HEK293T (cell line): Measurements from ENCODE around the gene FAXDC2.

Source experiments
- CTCF ChIA-PET: fragments of 350-600 bp; formaldehyde crosslinking; extraction: SDS; loops from one replicate; lab custom pipeline; 2021; ENCODE audit warnings: antibody characterized with exemption, inconsistent platforms; lab: Yijun Ruan, JAX
- POLR2A ChIA-PET: fragments of 350-600 bp; formaldehyde crosslinking; extraction: SDS; loops from one replicate; lab custom pipeline; 2020; ENCODE audit warnings: antibody characterized with exemption, inconsistent platforms; lab: Yijun Ruan, JAX
- DNase-seq: peaks from one replicate; pipeline ENCODE4 v3.0.0; 2012; ENCODE audit warnings: mixed read lengths; ENCODE audit errors: extremely low spot score
- ARNT ChIP-seq: fragments of 450-650 bp; IDR thresholded peaks from 2 replicates; pipeline ENCODE4 v1.6.1; 2017; ENCODE audit warnings: mild to moderate bottlenecking
- BHLHE40 ChIP-seq: fragments of 450-650 bp; IDR thresholded peaks from 2 replicates; pipeline ENCODE4 v1.6.1; 2016; ENCODE audit warnings: mild to moderate bottlenecking, moderate library complexity, borderline replicate concordance
- CTBP1 ChIP-seq: fragments of 450-650 bp; IDR thresholded peaks from 2 replicates; pipeline ENCODE4 v1.6.1; 2016; ENCODE audit warnings: borderline replicate concordance
- ELF4 ChIP-seq: fragments of 450-650 bp; IDR thresholded peaks from 2 replicates; pipeline ENCODE4 v1.6.1; 2017; ENCODE audit warnings: antibody characterized with exemption
- FOXA1 ChIP-seq: fragments of 450-650 bp; IDR thresholded peaks from 2 replicates; pipeline ENCODE4 v1.6.1; 2016; ENCODE audit warnings: mild to moderate bottlenecking
- FOXK2 ChIP-seq: fragments of 450-650 bp; IDR thresholded peaks from 2 replicates; pipeline ENCODE4 v1.6.1; 2016; ENCODE audit warnings: mild to moderate bottlenecking
- FOXM1 ChIP-seq: fragments of 450-650 bp; IDR thresholded peaks from 2 replicates; pipeline ENCODE4 v1.6.1; 2017; ENCODE audit warnings: mild to moderate bottlenecking, borderline replicate concordance
- HDGF ChIP-seq: fragments of 450-650 bp; IDR thresholded peaks from 2 replicates; pipeline ENCODE4 v1.6.1; 2017; ENCODE audit warnings: antibody characterized with exemption, borderline replicate concordance
- L3MBTL2 ChIP-seq: fragments of 450-650 bp; conservative IDR thresholded peaks from 2 replicates; pipeline ENCODE4 v1.6.1; 2016; ENCODE audit warnings: mild to moderate bottlenecking
- LEF1 ChIP-seq: fragments of 450-650 bp; IDR thresholded peaks from 2 replicates; pipeline ENCODE4 v1.6.1; 2017; ENCODE audit warnings: mild to moderate bottlenecking, borderline replicate concordance
- NFRKB ChIP-seq: fragments of 450-650 bp; IDR thresholded peaks from 2 replicates; pipeline ENCODE4 v1.6.1; 2016; ENCODE audit warnings: mild to moderate bottlenecking, moderate library complexity
- SP1 ChIP-seq: fragments of 450-650 bp; IDR thresholded peaks from 2 replicates; pipeline ENCODE4 v1.6.1; 2017
- SUZ12 ChIP-seq: fragments of 450-650 bp; IDR thresholded peaks from 2 replicates; pipeline ENCODE4 v1.6.1; 2016; ENCODE audit warnings: mild to moderate bottlenecking
- TARDBP ChIP-seq: fragments of 450-650 bp; IDR thresholded peaks from 2 replicates; pipeline ENCODE4 v1.6.1; 2016
- ZNF384 ChIP-seq: fragments of 450-650 bp; IDR thresholded peaks from 2 replicates; pipeline ENCODE4 v1.6.1; 2016
- TF ChIP-seq, protein P1 (sequence below): fragments of 450-650 bp; IDR thresholded peaks from 2 replicates; pipeline ENCODE4 v1.6.1; 2016

The FAXDC2 gene

DNA sequence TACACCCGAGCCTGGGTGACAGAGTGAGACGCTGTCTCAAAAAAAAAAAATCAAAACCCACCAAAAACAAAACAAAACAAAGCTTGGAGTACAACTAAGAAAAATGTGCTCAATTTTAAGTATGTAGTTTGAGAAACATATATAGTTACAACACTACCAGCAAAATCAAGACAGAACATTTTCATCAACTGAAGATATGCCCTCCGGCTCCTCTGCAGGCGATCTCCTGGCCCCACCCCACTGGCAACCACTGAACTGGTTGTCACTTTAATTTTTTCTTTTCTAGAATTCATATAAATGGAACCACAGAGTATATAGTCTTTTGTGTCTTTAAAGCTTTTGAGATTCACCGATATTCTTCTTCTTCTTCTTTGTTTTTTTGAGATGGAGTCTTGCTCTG lies 43.0 kb upstream of the FAXDC2 start:
- TF ChIP-seq SUZ12 (no peak), FOXA1 (no peak), NFRKB (no peak), HDGF (no peak), BHLHE40 (no peak), ARNT (no peak), CTBP1 (no peak), TARDBP (no peak), SP1 (no peak), L3MBTL2 (no peak), FOXM1 (no peak), LEF1 (no peak), ELF4 (no peak), FOXK2 (no peak), ZNF384 (no peak)
- TF ChIP-seq, protein P1, sequence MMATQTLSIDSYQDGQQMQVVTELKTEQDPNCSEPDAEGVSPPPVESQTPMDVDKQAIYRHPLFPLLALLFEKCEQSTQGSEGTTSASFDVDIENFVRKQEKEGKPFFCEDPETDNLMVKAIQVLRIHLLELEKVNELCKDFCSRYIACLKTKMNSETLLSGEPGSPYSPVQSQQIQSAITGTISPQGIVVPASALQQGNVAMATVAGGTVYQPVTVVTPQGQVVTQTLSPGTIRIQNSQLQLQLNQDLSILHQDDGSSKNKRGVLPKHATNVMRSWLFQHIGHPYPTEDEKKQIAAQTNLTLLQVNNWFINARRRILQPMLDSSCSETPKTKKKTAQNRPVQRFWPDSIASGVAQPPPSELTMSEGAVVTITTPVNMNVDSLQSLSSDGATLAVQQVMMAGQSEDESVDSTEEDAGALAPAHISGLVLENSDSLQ, result no peak
- POLR2A ChIA-PET, result no interaction called here
- CTCF ChIA-PET, result interaction anchor here (0.7 kb wide), 1 partner anchor 38 kb away, joined by 4 read pairs; no protein-coding TSS in a partner anchor
- DNase-seq, result no peak

DNA sequence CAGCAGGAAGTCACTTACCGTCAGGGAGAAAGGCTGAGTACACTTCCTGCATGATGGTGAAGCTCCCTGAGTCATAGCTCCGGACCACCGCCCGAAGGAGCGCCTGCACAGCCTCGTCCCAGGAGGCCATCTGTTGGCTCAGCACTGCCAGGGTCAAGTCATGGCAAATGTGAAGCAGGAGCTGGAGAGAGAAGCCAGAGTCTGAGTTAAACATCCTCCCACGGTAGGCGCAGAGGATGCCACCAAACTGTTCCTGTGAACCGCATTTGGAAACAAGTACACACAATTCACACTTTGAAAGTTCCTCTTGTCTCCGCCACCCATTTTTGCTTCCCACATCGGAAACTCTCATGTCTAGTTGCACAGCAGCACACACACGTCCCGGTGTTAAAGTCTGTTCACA lies 42.0 kb upstream of the FAXDC2 start:
- ChIA-PET POLR2A (no interaction called here), CTCF (interaction anchor here (0.7 kb wide), 1 partner anchor 37 kb away, joined by 4 read pairs; no protein-coding TSS in a partner anchor)
- no peak for TF ChIP-seq BHLHE40
- no peak for TF ChIP-seq FOXA1
- no peak for TF ChIP-seq NFRKB
- no peak for TF ChIP-seq L3MBTL2
- no peak for TF ChIP-seq FOXM1
- no peak for TF ChIP-seq ZNF384
- no peak for TF ChIP-seq SP1
- no peak for TF ChIP-seq TARDBP
- no peak for TF ChIP-seq SUZ12
- TF ChIP-seq, protein P1, result no peak
- no peak for TF ChIP-seq CTBP1
- no peak for DNase-seq

DNA sequence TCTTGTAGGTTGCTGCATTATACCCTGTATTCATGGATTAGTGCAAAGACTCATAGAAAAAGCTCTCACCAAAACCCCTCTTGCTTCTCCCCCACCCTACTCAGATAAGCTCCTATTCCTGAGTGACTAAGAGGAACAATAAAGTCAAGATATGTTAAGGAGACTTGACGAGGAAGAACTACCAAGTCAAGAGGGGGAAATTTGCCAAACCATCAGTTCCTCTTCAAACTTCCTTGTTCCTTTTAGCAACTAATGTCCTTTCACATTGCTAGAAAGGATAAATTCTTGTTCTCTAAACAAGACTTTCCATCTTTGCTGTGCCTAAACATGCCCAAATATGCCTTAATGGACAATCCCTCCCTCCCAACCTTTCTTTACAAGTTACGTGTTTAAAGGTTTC lies 35.0 kb upstream of the FAXDC2 start:
- TF ChIP-seq L3MBTL2, result no peak
- TF ChIP-seq HDGF, result no peak
- no peak for TF ChIP-seq ZNF384
- TF ChIP-seq SUZ12, result no peak
- no peak for TF ChIP-seq ARNT
- TF ChIP-seq SP1, result no peak
- TF ChIP-seq FOXK2, result no peak
- TF ChIP-seq FOXM1, result no peak
- no peak for TF ChIP-seq ELF4
- TF ChIP-seq TARDBP, result no peak
- no peak for TF ChIP-seq FOXA1
- no peak for TF ChIP-seq BHLHE40
- TF ChIP-seq, protein P1, result no peak
- TF ChIP-seq CTBP1, result no peak
- TF ChIP-seq NFRKB, result no peak
- no peak for TF ChIP-seq LEF1
- POLR2A ChIA-PET, result no interaction called here
- no peak for DNase-seq
- CTCF ChIA-PET, result no interaction called here

DNA sequence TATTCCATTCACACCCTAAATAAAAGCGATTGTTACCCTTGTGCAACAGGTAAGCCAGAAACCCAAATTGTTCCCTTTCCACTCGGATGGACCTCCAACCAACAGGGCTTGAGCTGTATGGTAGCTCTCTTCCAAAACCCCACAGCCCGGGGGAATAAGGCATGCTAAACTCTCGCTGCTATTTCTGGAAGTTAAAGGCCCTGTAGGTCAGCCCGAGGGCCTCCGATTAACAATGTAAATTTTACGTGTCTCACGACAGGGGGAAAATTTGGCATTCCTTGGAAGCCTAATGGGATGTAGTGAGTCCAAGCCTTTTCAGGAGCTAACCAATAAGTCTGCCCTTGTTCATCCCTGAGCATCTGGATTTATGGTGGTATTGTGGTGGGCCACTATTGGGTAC lies 34.0 kb upstream of the FAXDC2 start:
- DNase-seq, result no peak
- ChIA-PET POLR2A (no interaction called here), CTCF (no interaction called here)
- TF ChIP-seq HDGF (no peak), TARDBP (no peak), CTBP1 (no peak), FOXM1 (no peak), L3MBTL2 (no peak), FOXK2 (no peak), BHLHE40 (no peak), ELF4 (no peak), SP1 (no peak), ARNT (no peak), LEF1 (no peak), FOXA1 (no peak), SUZ12 (no peak), NFRKB (no peak), ZNF384 (no peak)
- TF ChIP-seq, protein P1, result no peak

DNA sequence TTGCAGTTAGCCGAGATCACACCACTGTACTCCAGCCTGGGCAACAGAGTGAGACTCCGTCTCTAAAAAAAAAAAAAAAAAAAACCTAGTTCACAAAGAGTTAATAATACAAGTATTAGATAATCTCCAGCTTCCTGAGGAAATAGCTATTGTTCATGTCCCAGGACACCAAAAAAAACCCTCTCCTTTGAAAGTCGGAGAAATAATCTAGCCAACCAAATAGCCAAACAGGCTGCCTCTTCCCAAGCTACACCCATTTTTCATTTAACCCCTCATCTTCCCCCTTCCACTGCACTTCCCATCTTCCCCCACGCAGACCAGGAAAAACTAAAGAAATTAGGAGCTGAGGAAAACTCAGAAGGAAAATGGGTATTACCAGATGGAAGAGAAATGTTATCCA lies 31.6 kb upstream of the FAXDC2 start:
- no peak for DNase-seq
- POLR2A ChIA-PET, result no interaction called here
- CTCF ChIA-PET, result interaction anchor here (0.6 kb wide), 1 partner anchor 43 kb away, joined by 6 read pairs; no protein-coding TSS in a partner anchor
- TF ChIP-seq BHLHE40, result no peak
- TF ChIP-seq, protein P1, result no peak
- TF ChIP-seq SP1, result no peak
- no peak for TF ChIP-seq HDGF
- no peak for TF ChIP-seq CTBP1
- TF ChIP-seq ELF4, result no peak
- TF ChIP-seq L3MBTL2, result no peak
- TF ChIP-seq FOXM1, result no peak
- no peak for TF ChIP-seq ZNF384
- no peak for TF ChIP-seq FOXA1
- no peak for TF ChIP-seq TARDBP
- no peak for TF ChIP-seq NFRKB
- TF ChIP-seq LEF1, result no peak
- no peak for TF ChIP-seq ARNT
